Heart right ventricle (tissue), 16 donors: ENCODE data around the gene SLC4A2. TPM values are rescaled to one million over a fixed set of nuclear protein-coding genes. Genes with fewer than 3 reads are reported as not detected.
A peak's percentile ranks its signal among the peaks of the same experiment; 100 is the strongest.

Experiments
- ATAC-seq, 8 donors: fragments of 200-7000 bp; cut with Tn5 transposase; one replicate each; pipeline ENCODE4 v1.9.1; 2020; ENCODE audit warnings: mild to moderate bottlenecking in 8 of 8, moderate library complexity in 8 of 8, moderate number of reproducible peaks in 1 of 8
- DNase-seq, 2 donors: peaks; one replicate each; pipeline ENCODE4 v3.0.0-alpha.2; 2020
- H3K27ac ChIP-seq, 10 donors: fragments of 200-600 bp; sonication (generic) in 2 of 10; one replicate each; pipeline versions ENCODE4 v1.5.0 to v1.8.0; 2020 to 2022; ENCODE audit warnings: mild to moderate bottlenecking in 3 of 10
- H3K27me3 ChIP-seq, 7 donors: fragments of 200-600 bp; one replicate each; pipeline ENCODE4 v1.8.0; 2021 to 2022; ENCODE audit warnings: mild to moderate bottlenecking in 2 of 7
- H3K36me3 ChIP-seq, 9 donors: fragments of 200-600 bp; sonication (generic) in 1 of 9; one replicate each; pipeline versions ENCODE4 v1.5.0 to v1.8.0; 2020 to 2022; ENCODE audit warnings: mild to moderate bottlenecking in 2 of 9
- H3K4me1 ChIP-seq, 9 donors: fragments of 200-600 bp; sonication (generic) in 1 of 9; one replicate each; pipeline versions ENCODE4 v1.5.0 to v1.8.0; 2020 to 2022; ENCODE audit warnings: mild to moderate bottlenecking in 4 of 9
- H3K4me3 ChIP-seq, 10 donors: fragments of 200-600 bp; sonication (generic) in 2 of 10; one replicate each; pipeline versions ENCODE4 v1.5.0 to v1.8.0; 2020 to 2022; ENCODE audit warnings: mild to moderate bottlenecking in 7 of 10, moderate library complexity in 2 of 10
- H3K9me3 ChIP-seq, 11 donors: fragments of 200-600 bp in 10 of 11; sonication (generic) in 2 of 11; one replicate each; pipeline versions ENCODE4 v1.5.0 to v1.8.0; 2013 to 2022; ENCODE audit warnings: mild to moderate bottlenecking in 2 of 11, control low read depth in 1 of 11, moderate library complexity in 1 of 11
- WGBS, 2 donors: extraction: QIAGEN DNeasy Blood & Tissue Kit; methylation state at CpG; one replicate each; pipeline ENCODE4 v1.1.7; 2013; ENCODE audit warnings: inconsistent platforms in 1 of 2; 5-methylcytosine and 5-hydroxymethylcytosine counted together
- intact Hi-C, 10 donors: fragments of 100-400 bp; cut with DNase I; formaldehyde crosslinking; loops; one replicate each; pipeline versions ENCODE4 v1.11.1 to v1.14.2; 2022
- polyA plus RNA-seq, 2 donors: library from polyadenylated mRNA; stranded (reverse); fragments of 200-250 nt; gene quantifications; one replicate each; pipeline ENCODE4 v1.2.3, GENCODE V29; 2013
- total RNA-seq, 10 donors: library from RNA; stranded (reverse); fragmentation: NEBNext Ultra II Directional in 3 of 10; extraction: Animal tissue kit (Norgen Biotek cat#: 25700) in 3 of 10; gene quantifications; one replicate each; pipeline versions ENCODE4 v1.2.1 to v1.2.4, GENCODE V29; 2021 to 2023
- TF ChIP-seq, protein P1 (sequence below), 9 donors: fragments of 200-600 bp; sonication (generic) in 2 of 9; IDR thresholded peaks; one replicate each; pipeline versions ENCODE4 v1.5.0 to v1.8.0; 2021 to 2022; ENCODE audit warnings: antibody characterized with exemption in 9 of 9, mild to moderate bottlenecking in 5 of 9, moderate library complexity in 1 of 9
- donor health status: Arrhythmogenic right ventricular cardiomyopathy.
- donor health status: ischemic (EF 13 %, LVEDD 7.1; RV severe dilation, severe dysfunction).
- donor health status: healthy with polysubstance abuse.
- donor health status: DM: no; HTN: yes; CAD: no.
- donor health status: DM: no; HTN: no; CAD: no.
- donor health status: ischemic (EF 25% LVEDD 6.9; RV normal size, moderate dysfunction).
- donor health status: ischemic (EF 25% LVEDD 5.7; RV mildly dilated, moderate dysfunction).
- donor health status: healthy.
- donor health status: DM: yes; HTN: yes; CAD: no.
- donor health status: Ischemic cardiomyopathy.
- donor health status: ischemic (EF 35%, LVEDD 5.7; RV mildly dilated, moderate dysfunction).
- donor health status: nonischemic (EF 11% LVEDD 7.7; RV severe dilation, severe dysfunction).
- donor health status: DM: yes; HTN: yes; CAD: no.
- donor health status: PGD.
- donor health status: ischemic (EF 29% LVEDD 5.4; RV normal size, mild dysfunction).
- donor health status: nonischemic (EF 23%, LVEDD 6.1; RV moderate dilation, normal function).

Gene SLC4A2
- total and polyA plus RNA-seq, 12 donors, result 36.0 to 109 (median 54.6) TPM

- 1% methylated on average over 58 to 69 of the region's 69 CpGs for WGBS, 2 donors
- H3K27ac ChIP-seq, result peak within 1 kb of the TSS; percentile 69 to 98 (median 96)
- intact Hi-C loops, result no loop called here
- peak within 1 kb of the TSS; percentile 81 to 98 (median 92) for H3K4me3 ChIP-seq
- no peaks in the 10 kb centered on the region for H3K27me3 ChIP-seq
- ATAC-seq, result peak in 5 of 8 donors; percentile 15 to 29 (median 22)
- DNase-seq, result peak; percentile 77 to 85
- TF ChIP-seq, protein P1, sequence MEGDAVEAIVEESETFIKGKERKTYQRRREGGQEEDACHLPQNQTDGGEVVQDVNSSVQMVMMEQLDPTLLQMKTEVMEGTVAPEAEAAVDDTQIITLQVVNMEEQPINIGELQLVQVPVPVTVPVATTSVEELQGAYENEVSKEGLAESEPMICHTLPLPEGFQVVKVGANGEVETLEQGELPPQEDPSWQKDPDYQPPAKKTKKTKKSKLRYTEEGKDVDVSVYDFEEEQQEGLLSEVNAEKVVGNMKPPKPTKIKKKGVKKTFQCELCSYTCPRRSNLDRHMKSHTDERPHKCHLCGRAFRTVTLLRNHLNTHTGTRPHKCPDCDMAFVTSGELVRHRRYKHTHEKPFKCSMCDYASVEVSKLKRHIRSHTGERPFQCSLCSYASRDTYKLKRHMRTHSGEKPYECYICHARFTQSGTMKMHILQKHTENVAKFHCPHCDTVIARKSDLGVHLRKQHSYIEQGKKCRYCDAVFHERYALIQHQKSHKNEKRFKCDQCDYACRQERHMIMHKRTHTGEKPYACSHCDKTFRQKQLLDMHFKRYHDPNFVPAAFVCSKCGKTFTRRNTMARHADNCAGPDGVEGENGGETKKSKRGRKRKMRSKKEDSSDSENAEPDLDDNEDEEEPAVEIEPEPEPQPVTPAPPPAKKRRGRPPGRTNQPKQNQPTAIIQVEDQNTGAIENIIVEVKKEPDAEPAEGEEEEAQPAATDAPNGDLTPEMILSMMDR (IDR thresholded peaks at IDR 0.05), result no peak
- peaks cover 35 to 66% (median 62%) of the 10 kb centered on the region in 9 donors for H3K4me1 ChIP-seq
- H3K9me3 ChIP-seq, result no peaks in the 10 kb centered on the region
- peaks cover 0 to 4% (median 0%) of the 10 kb centered on the region in 9 donors for H3K36me3 ChIP-seq
Measured at GRCh38 chr7:151083071-151083823, 23.9 kb downstream of the SLC4A2 start, which contains the start of gene TMUB1. TSS of gene TMUB1 (minus strand) at chr7:151083493. CDS start at chr7:151082563, 930 bp downstream.

DNA sequence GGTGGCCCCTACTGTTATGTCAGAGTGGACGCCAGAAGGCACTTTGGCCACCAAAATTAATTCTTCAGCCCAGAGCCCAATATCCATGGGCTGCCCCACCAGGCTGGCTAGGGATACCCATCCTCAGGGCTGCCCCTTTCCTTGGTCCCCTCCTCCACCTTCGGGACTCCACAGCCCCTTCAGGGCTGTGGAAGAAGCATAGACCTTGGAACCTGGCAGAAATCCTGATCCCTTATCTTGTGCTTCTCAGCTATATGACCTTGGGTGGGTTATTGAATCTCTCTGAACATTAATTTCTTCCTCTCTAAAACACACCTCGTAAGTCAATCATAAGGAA lies 24.4 kb downstream of the SLC4A2 start:
- Histone ChIP-seq H3K9me3 (no peaks in the 10 kb centered on the region), H3K36me3 (peaks cover 0 to 4% (median 0%) of the 10 kb centered on the region in 9 donors), H3K4me1 (peaks cover 38 to 66% (median 62%) of the 10 kb centered on the region in 9 donors), H3K27me3 (no peaks in the 10 kb centered on the region), H3K27ac (peak overlapping the region in 8 of 10 donors; percentile 92 to 98 (median 97)), H3K4me3 (peak overlapping the region; percentile 81 to 98 (median 92))
- 30 to 32% methylated on average over 3 of the region's 3 CpGs for WGBS, 2 donors
- TF ChIP-seq, protein P1 (IDR thresholded peaks at IDR 0.05), result no peak
- no peak for ATAC-seq
- DNase-seq, result no peak
- intact Hi-C loops, result no loop called here

DNA sequence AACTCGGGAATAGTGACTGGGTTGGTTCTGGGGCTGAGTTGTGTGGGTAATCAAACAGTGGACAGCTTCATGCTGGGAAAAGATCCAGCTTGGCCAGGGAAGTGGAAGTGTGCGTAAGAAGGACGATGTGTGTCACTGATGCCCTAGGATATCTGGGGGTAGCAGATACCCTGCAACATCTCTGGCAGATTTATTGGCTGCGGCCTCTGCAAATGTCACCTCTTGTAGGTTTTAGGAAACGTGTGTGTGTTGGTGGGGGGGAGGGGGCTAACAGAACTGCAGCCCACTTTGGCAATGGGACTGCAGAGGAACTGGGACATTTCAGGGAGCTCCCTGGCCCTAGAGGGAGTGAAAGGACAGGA lies 25.9 kb downstream of the SLC4A2 start:
- Histone ChIP-seq H3K36me3 (no peaks in the 10 kb centered on the region), H3K27me3 (no peaks in the 10 kb centered on the region), H3K4me3 (peak overlapping the region in 8 of 10 donors; percentile 48 to 88 (median 59)), H3K27ac (peak overlapping the region; percentile 70 to 92 (median 85)), H3K9me3 (no peaks in the 10 kb centered on the region), H3K4me1 (peaks cover 37 to 68% (median 64%) of the 10 kb centered on the region in 9 donors)
- TF ChIP-seq, protein P1 (IDR thresholded peaks at IDR 0.05), result no peak
- DNase-seq (no peak), ATAC-seq (no peak)
- intact Hi-C loops, result no loop called here
- 20 to 33% methylated on average over 5 of the region's 5 CpGs for WGBS, 2 donors

GRCh38 chr7:151085691-151086620 lies 26.6 kb downstream of the SLC4A2 start, which contains the start of gene AGAP3:
TSS of gene AGAP3 (plus strand) at chr7:151086475. CDS start at chr7:151086742, 267 bp downstream.
- WGBS, 2 donors, result 1% methylated on average over 53 to 77 of the region's 84 CpGs

More at GRCh38 chr7:151085691-151086620, 26.6 kb downstream of the SLC4A2 start, which contains the start of gene AGAP3:
- H3K4me1 ChIP-seq, result peaks cover 41 to 72% (median 69%) of the 10 kb centered on the region in 9 donors
- no peaks in the 10 kb centered on the region for H3K9me3 ChIP-seq
- DNase-seq (peak; percentile 89 to 91), ATAC-seq (peak; percentile 59 to 72 (median 66))
- H3K36me3 ChIP-seq, result no peaks in the 10 kb centered on the region
- peak within 1 kb of the TSS; percentile 69 to 88 (median 78) for H3K4me3 ChIP-seq
- intact Hi-C loops, result loop anchor here in 2 of 10 donors (2.0 kb wide), 3 partner anchors 25 to 57 kb away; partner anchors contain the start of genes ABCB8 (in 1 of the 2) and SLC4A2 (in 1 of the 2)
- TF ChIP-seq, protein P1 (IDR thresholded peaks at IDR 0.05), result no peak
- H3K27ac ChIP-seq, result peak within 1 kb of the TSS; percentile 81 to 94 (median 90)
- no peaks in the 10 kb centered on the region for H3K27me3 ChIP-seq
